BJ (cell line): ENCODE data around the gene PDLIM7. TPM values are rescaled to one million over a fixed set of nuclear protein-coding genes. Genes with fewer than 3 reads are reported as not detected.

ENCODE experiments used
- CTCF ChIA-PET: fragments of 350-600 bp; formaldehyde crosslinking; extraction: SDS; loops from one replicate; lab custom pipeline; 2021; ENCODE audit warnings: antibody characterized with exemption, inconsistent platforms; lab: Yijun Ruan, JAX
- POLR2A ChIA-PET: fragments of 300-600 bp; sonication (Branson Sonifier 250); formaldehyde crosslinking; extraction: SDS; loops from one replicate; lab custom pipeline; 2021; ENCODE audit warnings: antibody characterized with exemption; lab: Charles Lee
- DNase-seq: peaks from one replicate; pipeline ENCODE4 v3.0.0-alpha.2; 2011; ENCODE audit warnings: low read depth
- H3K27me3 ChIP-seq: 2 replicates; pipeline ENCODE4 v1.6.0; 2011; ENCODE audit warnings: low read length; ENCODE audit not compliant: control insufficient read depth, insufficient read depth
- H3K36me3 ChIP-seq: 2 replicates; pipeline ENCODE4 v1.5.1; 2011; ENCODE audit warnings: low read length; ENCODE audit not compliant: control insufficient read depth, insufficient read depth
- H3K4me3 ChIP-seq: 2 replicates; pipeline ENCODE4 v1.5.1; 2011; ENCODE audit warnings: low read depth, mild to moderate bottlenecking, control low read depth, low read length
- CTCF ChIP-seq: IDR thresholded peaks from 2 replicates; pipeline ENCODE4 v1.5.1; 2011; ENCODE audit warnings: low read depth, mild to moderate bottlenecking, control low read depth, inconsistent platforms, low read length, moderate library complexity; ENCODE audit not compliant: insufficient read depth
- polyA plus RNA-seq: library from polyadenylated mRNA; depleted of rRNA; stranded (reverse); fragments of >200 nt; gene quantifications from 2 replicates; pipeline ENCODE4 v1.2.3, GENCODE V29; 2011

PDLIM7 gene
- polyA plus RNA-seq, 1 experiment = 624 TPM

GRCh38 chr5:177455661-177456590, 41.5 kb downstream of the PDLIM7 start:
- DNase-seq = no peak

GRCh38 chr5:177455036-177455660, 42.3 kb downstream of the PDLIM7 start:
- ChIA-PET POLR2A (no interaction called here), CTCF (interaction anchor here (0.5 to 18.6 kb wide), 32 partner anchors 9 to 714 kb away, joined by 3 to 352 read pairs (median 8); partner anchors contain the start of genes DBN1, DOK3, F12 and LMAN2)
- no peaks in the 10 kb centered on the region for H3K27me3 ChIP-seq
- H3K4me3 ChIP-seq = peak overlapping the region; percentile 41
- DNase-seq = no peak
- H3K36me3 ChIP-seq = peaks cover 28% of the 10 kb centered on the region
- TF ChIP-seq CTCF = peak; percentile 58

More at GRCh38 chr5:177455661-177456590, 41.5 kb downstream of the PDLIM7 start:
- Histone ChIP-seq H3K27me3 (no peaks in the 10 kb centered on the region), H3K4me3 (peak overlapping the region; percentile 41), H3K36me3 (peaks cover 31% of the 10 kb centered on the region)
- POLR2A ChIA-PET = no interaction called here
- CTCF ChIA-PET = interaction anchor here (0.5 to 18.6 kb wide), 30 partner anchors 9 to 342 kb away, joined by 3 to 352 read pairs (median 6); partner anchors contain the start of genes DBN1, F12, LMAN2 and MXD3
- TF ChIP-seq CTCF = peak; percentile 100

- ChIA-PET POLR2A (interaction anchor here (1.0 kb wide), 1 partner anchor 51 kb away, joined by 3 read pairs; no protein-coding TSS in a partner anchor), CTCF (interaction anchor here (0.6 to 18.6 kb wide), 33 partner anchors 8 to 715 kb away, joined by 3 to 352 read pairs (median 8); partner anchors contain the start of genes DBN1, DOK3, F12 and GRK6)
- H3K36me3 ChIP-seq = peaks cover 23% of the 10 kb centered on the region
Measured at GRCh38 chr5:177454397-177455035, 42.9 kb downstream of the PDLIM7 start.

GRCh38 chr5:177453852-177454396, 43.5 kb downstream of the PDLIM7 start:
- Histone ChIP-seq H3K27me3 (no peaks in the 10 kb centered on the region), H3K36me3 (peaks cover 17% of the 10 kb centered on the region), H3K4me3 (peak overlapping the region; percentile 41)
- ChIA-PET POLR2A (interaction anchor here (1.0 kb wide), 1 partner anchor 50 kb away, joined by 3 read pairs; no protein-coding TSS in a partner anchor), CTCF (interaction anchor here (0.6 to 18.6 kb wide), 25 partner anchors 7 to 340 kb away, joined by 3 to 352 read pairs (median 9); partner anchors contain the start of genes DBN1, DOK3, F12 and GRK6)
- TF ChIP-seq CTCF = no peak
- no peak for DNase-seq

More at GRCh38 chr5:177454397-177455035, 42.9 kb downstream of the PDLIM7 start:
- DNase-seq = no peak
- peak; percentile 62 for TF ChIP-seq CTCF
- H3K27me3 ChIP-seq = no peaks in the 10 kb centered on the region
- H3K4me3 ChIP-seq = peak overlapping the region; percentile 41
